Measurements from ENCODE around the gene TLL1.

The TLL1 gene

DNA sequence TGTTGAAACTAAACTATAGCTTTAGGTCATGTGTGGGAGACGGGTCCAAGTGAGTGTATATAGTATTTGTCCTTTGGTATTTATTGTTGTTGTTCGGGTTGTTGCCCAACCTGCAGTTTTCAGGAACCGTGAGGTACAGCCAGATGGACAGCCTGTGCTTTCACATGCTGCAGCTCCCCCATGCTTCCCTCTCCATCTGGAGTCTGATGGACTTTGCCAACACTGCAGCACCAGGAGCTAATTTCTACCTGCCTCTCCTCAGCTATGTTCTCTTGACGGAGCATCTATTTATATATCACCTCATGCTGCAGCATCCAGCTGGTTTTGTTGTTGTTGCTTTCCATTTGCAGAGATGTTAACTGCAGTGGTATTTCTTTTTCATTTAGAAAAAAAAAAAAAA, 80.1 kb downstream of the TLL1 start:
- H3K79me2 ChIP-seq (ENCODE audit: insufficient read depth, low read depth) = no peaks in the 10 kb centered on the region
- H3K4me1 ChIP-seq (ENCODE audit: low read depth, poor library complexity, severe bottlenecking) = no peaks in the 10 kb centered on the region
- no peak overlapping the region for H3K4me3 ChIP-seq (IDR thresholded peaks at IDR 0.05; ENCODE audit: insufficient read depth, low read depth, low read length)
- no peaks in the 10 kb centered on the region for H4K20me1 ChIP-seq (ENCODE audit: insufficient read depth)
- H3K4me2 ChIP-seq = no peak overlapping the region
- no peaks in the 10 kb centered on the region for H3K36me3 ChIP-seq (ENCODE audit: insufficient read depth)
- no peaks in the 10 kb centered on the region for H3K27me3 ChIP-seq (ENCODE audit: insufficient read depth, low read depth)
- H3K9ac ChIP-seq = no peak overlapping the region
- no peak overlapping the region for H3K27ac ChIP-seq
- TF ChIP-seq, protein P1, sequence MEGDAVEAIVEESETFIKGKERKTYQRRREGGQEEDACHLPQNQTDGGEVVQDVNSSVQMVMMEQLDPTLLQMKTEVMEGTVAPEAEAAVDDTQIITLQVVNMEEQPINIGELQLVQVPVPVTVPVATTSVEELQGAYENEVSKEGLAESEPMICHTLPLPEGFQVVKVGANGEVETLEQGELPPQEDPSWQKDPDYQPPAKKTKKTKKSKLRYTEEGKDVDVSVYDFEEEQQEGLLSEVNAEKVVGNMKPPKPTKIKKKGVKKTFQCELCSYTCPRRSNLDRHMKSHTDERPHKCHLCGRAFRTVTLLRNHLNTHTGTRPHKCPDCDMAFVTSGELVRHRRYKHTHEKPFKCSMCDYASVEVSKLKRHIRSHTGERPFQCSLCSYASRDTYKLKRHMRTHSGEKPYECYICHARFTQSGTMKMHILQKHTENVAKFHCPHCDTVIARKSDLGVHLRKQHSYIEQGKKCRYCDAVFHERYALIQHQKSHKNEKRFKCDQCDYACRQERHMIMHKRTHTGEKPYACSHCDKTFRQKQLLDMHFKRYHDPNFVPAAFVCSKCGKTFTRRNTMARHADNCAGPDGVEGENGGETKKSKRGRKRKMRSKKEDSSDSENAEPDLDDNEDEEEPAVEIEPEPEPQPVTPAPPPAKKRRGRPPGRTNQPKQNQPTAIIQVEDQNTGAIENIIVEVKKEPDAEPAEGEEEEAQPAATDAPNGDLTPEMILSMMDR (conservative IDR thresholded peaks at IDR 0.05; ENCODE audit: low read depth, low read length) = no peak
- no peak overlapping the region for H2AFZ ChIP-seq (ENCODE audit: low read depth)

DNA sequence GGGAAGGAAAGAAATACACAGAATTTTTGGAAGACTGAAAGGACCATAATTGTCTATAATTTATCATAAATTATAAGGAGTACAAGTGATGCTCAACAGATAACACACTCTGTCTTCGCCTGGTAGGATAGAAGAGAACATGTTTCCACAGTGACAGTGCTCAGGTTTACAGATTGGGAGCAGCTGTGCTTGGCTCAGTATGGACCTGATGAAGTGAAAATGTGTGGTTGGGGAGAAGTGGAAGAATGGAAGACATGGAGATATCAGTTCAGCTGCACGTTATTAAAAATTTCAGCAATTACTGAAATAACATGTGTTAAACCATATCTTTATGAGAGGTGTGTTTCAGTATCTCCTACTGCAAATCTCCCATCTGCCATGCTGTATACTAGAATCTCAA, 90.6 kb downstream of the TLL1 start:
- H3K27me3 ChIP-seq (ENCODE audit: insufficient read depth, low read depth) = no peaks in the 10 kb centered on the region

DNA sequence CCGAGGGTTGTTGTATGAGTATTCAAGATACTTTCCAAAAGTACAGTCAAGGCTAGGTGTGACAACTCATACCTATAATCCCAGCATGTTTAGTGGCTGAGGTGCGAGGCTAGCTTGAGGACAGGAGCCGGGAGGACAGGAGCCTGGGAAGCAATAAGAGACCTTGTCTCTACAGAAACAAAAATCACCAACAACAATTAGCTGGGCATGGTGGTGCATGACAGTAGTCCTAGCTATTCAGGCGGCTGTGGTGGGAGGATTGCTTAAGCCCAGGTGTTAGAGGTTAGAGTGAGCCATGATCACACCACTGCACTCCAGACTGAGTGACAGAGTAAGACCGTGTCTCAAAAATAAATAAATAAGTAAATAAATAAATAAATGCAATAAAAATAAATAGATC, 91.6 kb downstream of the TLL1 start:
- H3K4me2 ChIP-seq = no peak overlapping the region

More for the DNA sequence above, 90.6 kb downstream of the TLL1 start:
- no peaks in the 10 kb centered on the region for H4K20me1 ChIP-seq (ENCODE audit: insufficient read depth)
- H3K9ac ChIP-seq = no peak overlapping the region
- H3K4me2 ChIP-seq = no peak overlapping the region
- H3K79me2 ChIP-seq (ENCODE audit: insufficient read depth, low read depth) = no peaks in the 10 kb centered on the region
- no peaks in the 10 kb centered on the region for H3K4me1 ChIP-seq (ENCODE audit: low read depth, poor library complexity, severe bottlenecking)
- no peak overlapping the region for H3K4me3 ChIP-seq (IDR thresholded peaks at IDR 0.05; ENCODE audit: insufficient read depth, low read depth, low read length)
- H2AFZ ChIP-seq (ENCODE audit: low read depth) = no peak overlapping the region
- H3K36me3 ChIP-seq (ENCODE audit: insufficient read depth) = no peaks in the 10 kb centered on the region
- H3K27ac ChIP-seq = no peak overlapping the region
- TF ChIP-seq, protein P1 (conservative IDR thresholded peaks at IDR 0.05; ENCODE audit: low read depth, low read length) = no peak

DNA sequence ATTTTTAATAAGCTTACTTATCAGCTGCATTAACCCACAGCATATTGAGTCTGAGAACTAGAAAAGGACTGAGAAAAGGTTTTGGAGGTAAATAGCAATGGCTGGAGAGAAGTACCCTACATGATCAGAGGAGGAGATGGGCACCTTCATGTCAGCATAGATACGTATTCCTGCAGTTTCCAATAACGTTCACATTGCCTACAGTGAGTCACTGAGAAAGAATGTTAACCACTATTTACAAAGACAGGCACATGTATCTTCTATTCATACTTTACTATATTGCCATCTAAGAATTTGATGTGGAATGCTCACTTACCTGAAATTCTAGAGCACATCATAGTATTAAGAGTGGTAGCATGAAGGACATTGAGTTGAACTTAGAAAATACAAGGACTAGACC, 92.5 kb downstream of the TLL1 start:
- TF ChIP-seq, protein P1 (conservative IDR thresholded peaks at IDR 0.05; ENCODE audit: low read depth, low read length) = no peak
- H3K4me1 ChIP-seq (ENCODE audit: low read depth, poor library complexity, severe bottlenecking) = no peaks in the 10 kb centered on the region
- no peak overlapping the region for H3K27ac ChIP-seq
- H3K36me3 ChIP-seq (ENCODE audit: insufficient read depth) = no peaks in the 10 kb centered on the region
- no peak overlapping the region for H3K9ac ChIP-seq
- no peaks in the 10 kb centered on the region for H3K27me3 ChIP-seq (ENCODE audit: insufficient read depth, low read depth)
- no peak overlapping the region for H3K4me2 ChIP-seq
- no peaks in the 10 kb centered on the region for H3K79me2 ChIP-seq (ENCODE audit: insufficient read depth, low read depth)
- H2AFZ ChIP-seq (ENCODE audit: low read depth) = no peak overlapping the region
- no peaks in the 10 kb centered on the region for H4K20me1 ChIP-seq (ENCODE audit: insufficient read depth)
- no peak overlapping the region for H3K4me3 ChIP-seq (IDR thresholded peaks at IDR 0.05; ENCODE audit: insufficient read depth, low read depth, low read length)

More for the DNA sequence above, 91.6 kb downstream of the TLL1 start:
- Histone ChIP-seq H3K4me3 (IDR thresholded peaks at IDR 0.05; ENCODE audit: insufficient read depth, low read depth, low read length) (no peak overlapping the region), H3K9ac (no peak overlapping the region), H3K27me3 (ENCODE audit: insufficient read depth, low read depth) (no peaks in the 10 kb centered on the region), H3K27ac (no peak overlapping the region), H3K36me3 (ENCODE audit: insufficient read depth) (no peaks in the 10 kb centered on the region), H3K79me2 (ENCODE audit: insufficient read depth, low read depth) (no peaks in the 10 kb centered on the region), H4K20me1 (ENCODE audit: insufficient read depth) (no peaks in the 10 kb centered on the region), H3K4me1 (ENCODE audit: low read depth, poor library complexity, severe bottlenecking) (no peaks in the 10 kb centered on the region), H2AFZ (ENCODE audit: low read depth) (no peak overlapping the region)
- TF ChIP-seq, protein P1 (conservative IDR thresholded peaks at IDR 0.05; ENCODE audit: low read depth, low read length) = no peak

Measured in KMS-11 (cell line).